ENCODE data around the gene RTP5.
"Not testable (repeated sequence)": the region's sequence is repeated elsewhere in the genome, so short reads cannot be mapped to it uniquely, and the experiment has no call there.

RTP5 gene

GRCh38 chr2:241871538-241872312, 2.2 kb downstream of the RTP5 start:
- DNase-seq = no peak

- no peak for DNase-seq
These were observed 2.7 kb downstream of the RTP5 start for GRCh38 chr2:241872313-241872642.

- no peak for DNase-seq
These were observed 3.7 kb downstream of the RTP5 start for GRCh38 chr2:241873081-241873802.

- no peak for DNase-seq
These were observed 4.2 kb downstream of the RTP5 start for GRCh38 chr2:241873803-241874110.

- no peak for DNase-seq
These were observed 4.9 kb downstream of the RTP5 start for GRCh38 chr2:241874277-241874925.

GRCh38 chr2:241875754-241876527, 6.4 kb downstream of the RTP5 start:
- not testable (repeated sequence) for DNase-seq

GRCh38 chr2:241876528-241877196, 7.1 kb downstream of the RTP5 start:
- DNase-seq = no peak

GRCh38 chr2:241877197-241877685, 7.7 kb downstream of the RTP5 start:
- no peak for DNase-seq

GRCh38 chr2:241877989-241878970, 8.8 kb downstream of the RTP5 start:
- peak; percentile 81 for DNase-seq

GRCh38 chr2:241879326-241879725, 9.8 kb downstream of the RTP5 start:
- DNase-seq = no peak

- DNase-seq = no peak
These were observed 11.0 kb downstream of the RTP5 start for GRCh38 chr2:241880311-241881073.

- DNase-seq = no peak
These were observed 12.6 kb downstream of the RTP5 start for GRCh38 chr2:241882091-241882625.

- DNase-seq = no peak
These were observed 15.4 kb downstream of the RTP5 start for GRCh38 chr2:241884951-241885290.

GRCh38 chr2:241885291-241885945, 15.9 kb downstream of the RTP5 start:
- no peak for DNase-seq

- no peak for DNase-seq
These were observed 16.6 kb downstream of the RTP5 start for GRCh38 chr2:241885946-241886643.

GRCh38 chr2:241886840-241887447, 17.4 kb downstream of the RTP5 start:
- DNase-seq = no peak

- DNase-seq = no peak
These were observed 18.4 kb downstream of the RTP5 start for GRCh38 chr2:241887806-241888522.

- no peak for DNase-seq
These were observed 19.1 kb downstream of the RTP5 start for GRCh38 chr2:241888641-241889040.

Measured in left hindlimb (tissue), 1 donor.